ENCODE results near the gene COL20A1.

GRCh38 chr20:63329331-63330083, 36.5 kb downstream of the COL20A1 start:
- TF ChIP-seq EZH2 (IDR thresholded peaks at IDR 0.05; ENCODE audit: insufficient read depth, poor library complexity, severe bottlenecking) (no peak), EZH2phosphoT487 (IDR thresholded peaks at IDR 0.05; ENCODE audit: insufficient read depth, low read depth) (no peak)
